GM23248 (cell line): ENCODE measurements around the gene SMCO1. TPM values are rescaled to one million over a fixed set of nuclear protein-coding genes. Genes with fewer than 3 reads are reported as not detected.
"Not testable (repeated sequence)": the region's sequence is repeated elsewhere in the genome, so short reads cannot be mapped to it uniquely, and the experiment has no call there.

Experiments used
- DNase-seq: peaks from one replicate; pipeline ENCODE4 v3.0.0-alpha.2; 2015
- H2AFZ ChIP-seq: fragments of 200-600 bp; sonication (generic); 2 replicates; pipeline ENCODE4 v1.6.1; 2016; ENCODE audit warnings: antibody characterized with exemption
- H3F3A ChIP-seq: fragments of 200-600 bp; sonication (generic); 2 replicates; pipeline ENCODE4 v1.6.1; 2016; ENCODE audit warnings: mild to moderate bottlenecking, antibody characterized with exemption, mixed run types; ENCODE audit not compliant: insufficient read depth
- H3K27ac ChIP-seq: fragments of 200-600 bp; sonication (generic); 2 replicates; pipeline ENCODE4 v1.5.1; 2016; ENCODE audit warnings: mild to moderate bottlenecking
- H3K27me3 ChIP-seq: fragments of 200-600 bp; sonication (generic); replicated peaks from 2 replicates; pipeline ENCODE4 v1.6.1; 2016; ENCODE audit warnings: mild to moderate bottlenecking; ENCODE audit not compliant: insufficient read depth
- H3K36me3 ChIP-seq: fragments of 200-600 bp; sonication (generic); 2 replicates; pipeline ENCODE4 v1.6.1; 2016; ENCODE audit warnings: low read depth, mild to moderate bottlenecking
- H3K4me1 ChIP-seq: fragments of 200-600 bp; sonication (generic); 2 replicates; pipeline ENCODE4 v1.6.1; 2016; ENCODE audit warnings: mild to moderate bottlenecking; ENCODE audit not compliant: insufficient read depth
- H3K4me2 ChIP-seq: fragments of 200-600 bp; sonication (generic); one replicate; pipeline ENCODE4 v1.6.1; 2016; ENCODE audit warnings: mild to moderate bottlenecking; ENCODE audit not compliant: unreplicated experiment
- H3K4me3 ChIP-seq: fragments of 200-600 bp; sonication (generic); 2 replicates; pipeline ENCODE4 v1.5.1; 2016; ENCODE audit warnings: mild to moderate bottlenecking
- H3K79me2 ChIP-seq: fragments of 200-600 bp; sonication (generic); 2 replicates; pipeline ENCODE4 v1.6.1; 2016; ENCODE audit warnings: mild to moderate bottlenecking; ENCODE audit not compliant: insufficient read depth
- H3K9ac ChIP-seq: fragments of 200-600 bp; sonication (generic); 2 replicates; pipeline ENCODE4 v1.6.1; 2016; ENCODE audit warnings: mild to moderate bottlenecking
- H3K9me2 ChIP-seq: fragments of 200-600 bp; sonication (generic); 2 replicates; pipeline ENCODE4 v1.6.1; 2016; ENCODE audit warnings: mixed run types, mild to moderate bottlenecking, moderate library complexity; ENCODE audit not compliant: insufficient read depth
- H3K9me3 ChIP-seq: fragments of 200-600 bp; sonication (generic); one replicate; pipeline ENCODE4 v1.6.1; 2017; ENCODE audit warnings: low read depth
- H4K20me1 ChIP-seq: fragments of 200-600 bp; sonication (generic); 2 replicates; pipeline ENCODE4 v1.6.0; 2016; ENCODE audit not compliant: insufficient read depth
- EZH2 ChIP-seq: fragments of 200-600 bp; sonication (generic); IDR thresholded peaks from 2 replicates; pipeline ENCODE4 v1.6.1; 2018; ENCODE audit warnings: antibody characterized with exemption, mild to moderate bottlenecking; ENCODE audit not compliant: insufficient read depth, poor library complexity, severe bottlenecking
- EZH2phosphoT487 ChIP-seq: fragments of 200-600 bp; sonication (generic); IDR thresholded peaks from 2 replicates; pipeline ENCODE4 v1.6.1; 2018; ENCODE audit warnings: antibody characterized with exemption, moderate library complexity, mild to moderate bottlenecking, low read depth; ENCODE audit not compliant: insufficient read depth
- WGBS, 2 experiments: methylation state at CpG; one replicate each; pipeline ENCODE4 v1.1.6; 2015 to 2017; ENCODE audit warnings: low lambda C conversion rate in 2 of 2, low coverage in 1 of 2; ENCODE audit errors: missing lambda C conversion rate in 2 of 2; 5-methylcytosine and 5-hydroxymethylcytosine counted together
- in situ Hi-C: fragments of 300-500 bp; cut with MboI; formaldehyde crosslinking; loops from 2 replicates; pipeline ENCODE4 v1.15.0; 2020
- polyA plus RNA-seq: library from polyadenylated mRNA; unstranded; fragments of >200 nt; fragmentation: Nextera tagmentation; extraction: Ambion mirVana; gene quantifications from 2 replicates; pipeline ENCODE4 v1.2.1, GENCODE V29; 2016
- total RNA-seq: library from RNA; depleted of rRNA; stranded (reverse); fragments of >200 nt; shearing (Covaris generic); gene quantifications from 2 replicates; pipeline ENCODE4 v1.2.3, GENCODE V29; 2014

Gene SMCO1
- total and polyA plus RNA-seq, 2 experiments from 2014 or later: not detected

DNA sequence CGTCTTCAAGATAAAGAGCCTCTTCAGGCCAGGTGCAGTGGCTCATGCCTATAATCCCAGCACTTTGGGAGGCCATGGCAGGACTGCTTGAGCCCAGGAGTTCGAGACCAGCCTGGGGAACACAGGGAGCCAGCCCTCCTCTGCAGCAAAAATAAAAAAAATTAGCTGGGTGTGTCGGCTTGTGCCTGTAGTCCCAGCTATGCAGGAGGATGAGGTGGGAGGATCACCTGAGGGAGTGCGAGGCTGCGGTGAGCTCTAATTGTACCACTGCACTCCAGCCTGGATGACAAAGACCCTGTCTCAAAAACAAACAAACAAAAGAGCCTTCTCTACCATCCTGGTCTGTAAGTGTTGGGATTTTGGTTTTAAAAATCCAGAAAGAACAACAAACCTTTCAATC, 42.1 kb upstream of the SMCO1 start:
- in situ Hi-C loops: no loop called here
- no peaks in the 10 kb centered on the region for H3F3A ChIP-seq

GRCh38 chr3:196555295-196555694, 40.1 kb upstream of the SMCO1 start:
- H2AFZ ChIP-seq: no peak overlapping the region
- H3K9me3 ChIP-seq: no peaks in the 10 kb centered on the region
- no peak for DNase-seq
- H4K20me1 ChIP-seq: no peaks in the 10 kb centered on the region
- H3K4me3 ChIP-seq: no peak overlapping the region
- H3K79me2 ChIP-seq: no peaks in the 10 kb centered on the region
- no peak overlapping the region for H3K4me2 ChIP-seq
- WGBS, 2 experiments: 85 to 97% methylated on average over 3 of the region's 3 CpGs
- no peak for TF ChIP-seq EZH2phosphoT487
- TF ChIP-seq EZH2: no peak
- H3K27me3 ChIP-seq: no peaks in the 10 kb centered on the region
- no peaks in the 10 kb centered on the region; the same call in 1 of the 2 replicates for H3K36me3 ChIP-seq
- H3F3A ChIP-seq: no peaks in the 10 kb centered on the region
- no peaks in the 10 kb centered on the region for H3K9me2 ChIP-seq
- no peak overlapping the region for H3K27ac ChIP-seq
- no peak overlapping the region for H3K9ac ChIP-seq
- in situ Hi-C loops: no loop called here
- no peaks in the 10 kb centered on the region for H3K4me1 ChIP-seq

More for the DNA sequence above, 42.1 kb upstream of the SMCO1 start:
- H3K79me2 ChIP-seq: peaks cover under 1% of the 10 kb centered on the region; the same call in 1 of the 2 replicates
- H2AFZ ChIP-seq: no peak overlapping the region
- H3K27ac ChIP-seq: no peak overlapping the region
- H3K4me3 ChIP-seq: no peak overlapping the region
- no peaks in the 10 kb centered on the region for H3K9me3 ChIP-seq
- H3K4me2 ChIP-seq: no peak overlapping the region
- no peak for DNase-seq
- H3K4me1 ChIP-seq: no peaks in the 10 kb centered on the region
- 85 to 91% methylated on average over 5 of the region's 5 CpGs for WGBS, 2 experiments
- no peaks in the 10 kb centered on the region for H3K9me2 ChIP-seq
- H3K9ac ChIP-seq: no peak overlapping the region
- no peaks in the 10 kb centered on the region for H3K27me3 ChIP-seq
- no peaks in the 10 kb centered on the region; the same call in 1 of the 2 replicates for H3K36me3 ChIP-seq
- no peaks in the 10 kb centered on the region for H4K20me1 ChIP-seq
- TF ChIP-seq EZH2: no peak
- TF ChIP-seq EZH2phosphoT487: no peak

DNA sequence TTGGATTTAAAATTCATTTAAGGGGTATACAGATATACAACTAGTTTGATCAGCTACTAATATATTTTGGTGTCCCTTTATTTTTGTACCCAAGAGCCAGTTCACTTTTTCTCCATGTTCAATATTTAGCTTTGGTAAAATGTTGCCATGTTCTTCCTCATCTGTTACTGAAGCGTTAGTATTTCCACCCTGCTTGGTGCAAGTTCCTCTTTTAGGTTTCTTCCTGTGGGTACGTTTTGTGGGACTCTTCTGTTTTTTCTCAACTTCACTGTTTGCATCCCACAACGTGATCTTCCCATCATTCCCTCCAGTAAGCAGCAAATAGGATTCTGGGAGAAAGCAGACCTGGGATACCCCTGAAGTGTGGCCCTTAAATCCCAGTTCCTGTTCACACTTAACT, 39.1 kb upstream of the SMCO1 start:
- 76 to 78% methylated on average over 3 of the region's 3 CpGs for WGBS, 2 experiments
- Histone ChIP-seq H2AFZ (no peak overlapping the region), H3K9me3 (no peaks in the 10 kb centered on the region), H3K9ac (no peak overlapping the region), H3K36me3 (no peaks in the 10 kb centered on the region; the same call in 1 of the 2 replicates), H3K79me2 (no peaks in the 10 kb centered on the region), H3K4me1 (no peaks in the 10 kb centered on the region), H3F3A (no peaks in the 10 kb centered on the region), H3K4me3 (no peak overlapping the region), H3K4me2 (no peak overlapping the region), H4K20me1 (no peaks in the 10 kb centered on the region), H3K27me3 (no peaks in the 10 kb centered on the region), H3K27ac (no peak overlapping the region), H3K9me2 (no peaks in the 10 kb centered on the region)
- TF ChIP-seq EZH2phosphoT487 (no peak), EZH2 (no peak)
- no peak for DNase-seq
- in situ Hi-C loops: no loop called here

DNA sequence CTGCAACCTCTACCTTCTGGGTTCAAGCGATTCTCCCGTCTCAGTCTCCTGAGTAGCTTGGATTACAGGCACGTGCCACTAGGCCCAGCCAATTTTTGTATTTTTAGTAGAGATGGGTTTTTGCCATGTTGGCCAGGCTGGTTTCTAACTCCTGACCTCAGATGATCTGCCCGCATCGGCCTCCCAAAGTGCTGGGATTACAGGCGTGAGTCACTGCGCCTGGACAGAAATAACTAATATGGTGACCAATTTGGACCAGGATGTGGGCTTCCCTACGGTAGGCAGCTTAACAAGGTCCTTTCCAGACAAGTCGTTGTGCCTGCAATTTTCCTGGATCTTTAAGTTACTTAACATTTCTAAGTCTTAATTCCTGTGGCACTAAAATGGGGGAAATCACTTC, 38.4 kb upstream of the SMCO1 start:
- in situ Hi-C loops: no loop called here
- no peak overlapping the region for H3K4me2 ChIP-seq
- no peaks in the 10 kb centered on the region for H3F3A ChIP-seq
- H3K9me2 ChIP-seq: no peaks in the 10 kb centered on the region
- H3K9me3 ChIP-seq: no peaks in the 10 kb centered on the region
- no peak overlapping the region for H2AFZ ChIP-seq
- WGBS, 2 experiments: 92% methylated on average over 9 of the region's 9 CpGs
- no peak overlapping the region for H3K4me3 ChIP-seq
- no peak for DNase-seq
- H3K4me1 ChIP-seq: no peaks in the 10 kb centered on the region
- H3K27me3 ChIP-seq: no peaks in the 10 kb centered on the region
- no peak overlapping the region for H3K27ac ChIP-seq
- no peaks in the 10 kb centered on the region; the same call in 1 of the 2 replicates for H3K36me3 ChIP-seq
- H4K20me1 ChIP-seq: no peaks in the 10 kb centered on the region
- no peak overlapping the region for H3K9ac ChIP-seq
- TF ChIP-seq EZH2phosphoT487 (no peak), EZH2 (no peak)
- no peaks in the 10 kb centered on the region for H3K79me2 ChIP-seq

GRCh38 chr3:196552253-196552652, 37.1 kb upstream of the SMCO1 start:
- Histone ChIP-seq H3F3A (no peaks in the 10 kb centered on the region), H2AFZ (no peak overlapping the region), H3K79me2 (no peaks in the 10 kb centered on the region), H3K4me2 (no peak overlapping the region), H3K36me3 (no peaks in the 10 kb centered on the region; the same call in 1 of the 2 replicates), H3K4me1 (no peaks in the 10 kb centered on the region), H4K20me1 (no peaks in the 10 kb centered on the region), H3K27ac (no peak overlapping the region), H3K27me3 (no peaks in the 10 kb centered on the region), H3K9me3 (no peaks in the 10 kb centered on the region), H3K9ac (no peak overlapping the region), H3K4me3 (no peak overlapping the region), H3K9me2 (no peaks in the 10 kb centered on the region)
- TF ChIP-seq EZH2 (no peak), EZH2phosphoT487 (no peak)
- WGBS, 2 experiments: 97 to 98% methylated on average over 5 of the region's 5 CpGs
- DNase-seq: no peak
- in situ Hi-C loops: no loop called here

GRCh38 chr3:196550172-196550571, 35.0 kb upstream of the SMCO1 start:
- H3K4me2 ChIP-seq, H4K20me1 ChIP-seq, H3K9me3 ChIP-seq, H3K9me2 ChIP-seq, H2AFZ ChIP-seq, in situ Hi-C loops, H3K9ac ChIP-seq, H3K27me3 ChIP-seq, H3K4me1 ChIP-seq, H3F3A ChIP-seq, H3K79me2 ChIP-seq, H3K4me3 ChIP-seq, DNase-seq, H3K36me3 ChIP-seq, H3K27ac ChIP-seq: not testable (repeated sequence)
- 78 to 87% methylated on average over 3 of the region's 3 CpGs for WGBS, 2 experiments

DNA sequence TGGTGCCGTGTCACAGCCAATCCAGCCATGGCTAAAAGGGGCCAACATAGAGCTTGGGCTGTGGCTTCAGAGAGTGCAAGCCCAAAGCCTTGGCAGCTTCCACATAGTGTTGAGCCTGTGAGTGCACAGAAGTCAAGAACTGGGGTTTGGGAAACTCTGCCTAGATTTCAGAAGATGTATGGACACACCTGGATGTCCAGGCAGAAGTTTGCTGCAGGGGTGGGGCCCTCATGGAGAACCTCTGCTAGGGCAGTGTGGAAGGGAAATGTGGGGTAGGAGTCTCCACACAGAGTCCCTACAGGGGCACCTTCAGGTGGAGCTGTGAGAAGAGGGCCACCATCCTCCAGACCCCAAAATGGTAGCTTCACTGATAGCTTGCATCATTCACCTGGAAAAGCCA, 34.2 kb upstream of the SMCO1 start:
- WGBS, 2 experiments: 100% methylated on average over 1 of the region's 1 CpG
- DNase-seq, H3K27me3 ChIP-seq, H3F3A ChIP-seq, H3K9me2 ChIP-seq, H3K4me1 ChIP-seq, H3K36me3 ChIP-seq, H3K4me2 ChIP-seq, H3K27ac ChIP-seq, H3K4me3 ChIP-seq, H3K9ac ChIP-seq, H4K20me1 ChIP-seq, in situ Hi-C loops, H3K9me3 ChIP-seq, H2AFZ ChIP-seq, H3K79me2 ChIP-seq: not testable (repeated sequence)
